Body of pancreas (tissue), 4 donors: ENCODE data around the gene ZFPL1. TPM values are rescaled to one million over a fixed set of nuclear protein-coding genes. Genes with fewer than 3 reads are reported as not detected.

Experiments used
- ATAC-seq: fragments of 150-250 bp; one replicate; pipeline ENCODE4 v1.9.1; 2016
- DNase-seq, 4 donors: peaks; one replicate each; pipeline ENCODE4 v3.0.0-alpha.2; 2019
- H3K27ac ChIP-seq, 4 donors: fragments of 200-600 bp; sonication (generic); 1 replicate in 3 of 4; 2 replicates in 1 of 4; pipeline versions ENCODE4 v1.5.1 to v1.6.1; 2016 to 2019; ENCODE audit warnings: mild to moderate bottlenecking in 1 of 4, mixed read lengths in 1 of 4, moderate library complexity in 1 of 4
- H3K27me3 ChIP-seq, 2 donors: fragments of 200-600 bp; sonication (generic); one replicate each; pipeline ENCODE4 v1.6.0; 2016; ENCODE audit warnings: mild to moderate bottlenecking in 1 of 2
- H3K36me3 ChIP-seq, 2 donors: fragments of 200-600 bp; sonication (generic); replicated peaks in 1 of 2; 2 replicates each; pipeline ENCODE4 v1.5.1; 2016; ENCODE audit warnings: low read depth in 2 of 2; ENCODE audit not compliant: insufficient read depth in 1 of 2
- H3K4me1 ChIP-seq: fragments of 200-600 bp; sonication (generic); one replicate; pipeline ENCODE4 v1.6.0; 2016
- H3K4me3 ChIP-seq, 2 donors: fragments of 200-600 bp; sonication (generic); 1 replicate in 1 of 2; 2 replicates in 1 of 2; pipeline ENCODE4 v1.5.1; 2016 to 2019
- H3K9me3 ChIP-seq, 3 donors: fragments of 200-600 bp; sonication (generic); 1 replicate in 2 of 3; 2 replicates in 1 of 3; pipeline ENCODE4 v1.5.1; 2016
- POLR2A ChIP-seq, 3 donors: fragments of 450-650 bp; IDR thresholded peaks; one replicate each; pipeline ENCODE4 v1.6.1; 2016; ENCODE audit warnings: antibody characterized with exemption in 3 of 3, mild to moderate bottlenecking in 2 of 3
- WGBS, 2 donors: methylation state at CpG; one replicate each; pipeline ENCODE4 v1.1.5; 2017; 5-methylcytosine and 5-hydroxymethylcytosine counted together
- intact Hi-C: fragments of 100-400 bp; cut with DNase I; formaldehyde crosslinking; loops from one replicate; pipeline ENCODE4 v1.15.1; 2023
- total RNA-seq, 2 donors: library from RNA; depleted of rRNA; stranded (reverse); fragments of >200 nt; gene quantifications; one replicate each; pipeline ENCODE4 v1.1.0, GENCODE V29; 2016
- TF ChIP-seq, protein P1 (sequence below), 7 experiments: fragments of 450-650 bp in 4 of 7; fragments of 200-600 bp in 3 of 7; sonication (generic) in 3 of 7; IDR thresholded peaks; one replicate each; pipeline ENCODE4 v1.5.1; 2016 to 2019; ENCODE audit warnings: antibody characterized with exemption in 7 of 7

The ZFPL1 gene
- total RNA-seq, 2 donors from 2014 or later, result 23.1 to 29.3 TPM

DNA sequence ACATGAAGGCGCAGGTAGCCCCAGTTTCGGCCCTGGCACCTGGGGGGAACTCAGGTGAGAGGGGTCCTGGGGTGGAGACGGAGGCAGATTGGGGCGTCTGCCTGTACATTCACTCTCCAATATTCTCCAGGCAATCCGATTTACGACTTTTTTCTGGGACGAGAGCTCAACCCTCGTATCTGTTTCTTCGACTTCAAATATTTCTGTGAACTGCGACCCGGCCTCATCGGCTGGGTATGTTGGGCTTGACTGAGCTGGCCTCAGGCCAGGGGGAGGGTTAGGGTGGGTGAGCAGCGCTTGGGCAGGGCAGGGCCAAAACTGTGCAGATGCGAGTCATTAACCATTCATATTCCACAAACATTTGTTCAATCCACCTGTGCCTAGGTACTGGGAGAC is 29.3 kb downstream of the ZFPL1 start:
- no peak overlapping the region for H3K4me3 ChIP-seq
- peak overlapping the region; percentile 70 to 93 (median 88) for H3K27ac ChIP-seq
- no peaks in the 10 kb centered on the region for H3K36me3 ChIP-seq
- no peaks in the 10 kb centered on the region for H3K9me3 ChIP-seq
- DNase-seq (peak; percentile 55 to 57 (median 56)), ATAC-seq (no peak)
- peaks cover 66% of the 10 kb centered on the region for H3K4me1 ChIP-seq
- 18 to 24% methylated on average over 14 of the region's 14 CpGs for WGBS, 2 donors
- H3K27me3 ChIP-seq, result no peaks in the 10 kb centered on the region
- no peak for TF ChIP-seq POLR2A (IDR thresholded peaks at IDR 0.05)
- TF ChIP-seq, protein P1, sequence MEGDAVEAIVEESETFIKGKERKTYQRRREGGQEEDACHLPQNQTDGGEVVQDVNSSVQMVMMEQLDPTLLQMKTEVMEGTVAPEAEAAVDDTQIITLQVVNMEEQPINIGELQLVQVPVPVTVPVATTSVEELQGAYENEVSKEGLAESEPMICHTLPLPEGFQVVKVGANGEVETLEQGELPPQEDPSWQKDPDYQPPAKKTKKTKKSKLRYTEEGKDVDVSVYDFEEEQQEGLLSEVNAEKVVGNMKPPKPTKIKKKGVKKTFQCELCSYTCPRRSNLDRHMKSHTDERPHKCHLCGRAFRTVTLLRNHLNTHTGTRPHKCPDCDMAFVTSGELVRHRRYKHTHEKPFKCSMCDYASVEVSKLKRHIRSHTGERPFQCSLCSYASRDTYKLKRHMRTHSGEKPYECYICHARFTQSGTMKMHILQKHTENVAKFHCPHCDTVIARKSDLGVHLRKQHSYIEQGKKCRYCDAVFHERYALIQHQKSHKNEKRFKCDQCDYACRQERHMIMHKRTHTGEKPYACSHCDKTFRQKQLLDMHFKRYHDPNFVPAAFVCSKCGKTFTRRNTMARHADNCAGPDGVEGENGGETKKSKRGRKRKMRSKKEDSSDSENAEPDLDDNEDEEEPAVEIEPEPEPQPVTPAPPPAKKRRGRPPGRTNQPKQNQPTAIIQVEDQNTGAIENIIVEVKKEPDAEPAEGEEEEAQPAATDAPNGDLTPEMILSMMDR (IDR thresholded peaks at IDR 0.05), result no peak
- intact Hi-C loops, result no loop called here

DNA sequence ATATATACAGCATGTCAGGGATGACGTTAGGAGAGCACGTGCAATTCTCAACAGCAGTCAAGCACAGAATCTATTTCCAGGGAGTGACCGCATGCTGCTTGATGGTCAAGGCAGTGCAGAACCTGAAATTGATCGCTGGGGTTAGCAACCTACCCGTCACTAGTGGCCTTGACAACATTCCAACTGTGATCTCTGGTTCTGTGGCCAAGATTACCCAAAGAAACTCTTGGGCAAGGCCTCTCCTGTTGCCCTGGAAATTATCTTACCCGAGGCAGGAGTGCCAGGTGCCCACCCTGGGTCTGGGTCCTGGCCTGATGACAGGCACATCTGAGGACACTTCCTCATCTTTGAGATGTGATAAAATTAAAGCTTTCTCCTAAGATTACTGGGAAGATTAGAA is 29.8 kb downstream of the ZFPL1 start:
- DNase-seq (peak; percentile 70 to 93 (median 79)), ATAC-seq (peak; percentile 30)
- intact Hi-C loops, result no loop called here
- Histone ChIP-seq H3K4me1 (peaks cover 66% of the 10 kb centered on the region), H3K9me3 (no peaks in the 10 kb centered on the region), H3K4me3 (no peak overlapping the region), H3K27ac (peak overlapping the region; percentile 70 to 93 (median 88)), H3K27me3 (no peaks in the 10 kb centered on the region), H3K36me3 (no peaks in the 10 kb centered on the region)
- WGBS, 2 donors, result 12 to 14% methylated on average over 6 of the region's 6 CpGs
- no peak for TF ChIP-seq POLR2A (IDR thresholded peaks at IDR 0.05)
- TF ChIP-seq, protein P1 (IDR thresholded peaks at IDR 0.05), result no peak

DNA sequence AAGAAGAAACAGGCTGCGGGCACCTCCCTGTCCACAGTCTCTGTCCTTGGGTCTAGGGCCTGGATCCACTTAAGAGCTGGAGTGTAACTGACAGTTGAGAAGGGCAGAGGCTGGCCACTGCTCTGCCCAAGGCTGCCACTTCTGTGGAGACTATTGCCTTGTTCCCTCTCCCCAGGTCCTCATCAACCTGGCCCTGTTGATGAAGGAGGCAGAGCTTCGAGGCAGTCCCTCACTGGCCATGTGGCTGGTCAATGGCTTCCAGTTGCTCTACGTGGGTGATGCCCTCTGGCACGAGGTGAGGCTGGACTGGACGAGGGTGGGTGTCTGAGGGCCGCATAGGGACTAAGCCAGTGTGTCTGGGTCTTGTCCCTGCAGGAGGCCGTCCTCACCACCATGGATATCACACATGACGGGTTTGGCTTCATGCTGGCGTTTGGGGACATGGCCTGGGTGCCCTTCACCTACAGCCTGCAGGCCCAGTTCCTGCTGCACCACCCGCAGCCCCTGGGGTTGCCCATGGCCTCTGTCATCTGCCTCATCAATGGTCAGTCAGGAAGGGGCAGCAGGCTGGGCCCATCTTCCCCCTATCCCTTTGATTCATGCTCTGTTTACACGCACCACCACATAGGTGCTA is 30.6 kb downstream of the ZFPL1 start:
- ATAC-seq (no peak), DNase-seq (peak in 1 of 4 donors; percentile 4)
- Histone ChIP-seq H3K4me3 (no peak overlapping the region), H3K27me3 (no peaks in the 10 kb centered on the region), H3K4me1 (peaks cover 66% of the 10 kb centered on the region), H3K36me3 (peaks cover 0 to 5% of the 10 kb centered on the region in 2 donors), H3K27ac (peak overlapping the region; percentile 35 to 93 (median 88)), H3K9me3 (no peaks in the 10 kb centered on the region)
- TF ChIP-seq POLR2A (IDR thresholded peaks at IDR 0.05), result no peak
- TF ChIP-seq, protein P1 (IDR thresholded peaks at IDR 0.05), result no peak
- 85 to 89% methylated on average over 9 to 11 of the region's 11 CpGs for WGBS, 2 donors
- intact Hi-C loops, result no loop called here

DNA sequence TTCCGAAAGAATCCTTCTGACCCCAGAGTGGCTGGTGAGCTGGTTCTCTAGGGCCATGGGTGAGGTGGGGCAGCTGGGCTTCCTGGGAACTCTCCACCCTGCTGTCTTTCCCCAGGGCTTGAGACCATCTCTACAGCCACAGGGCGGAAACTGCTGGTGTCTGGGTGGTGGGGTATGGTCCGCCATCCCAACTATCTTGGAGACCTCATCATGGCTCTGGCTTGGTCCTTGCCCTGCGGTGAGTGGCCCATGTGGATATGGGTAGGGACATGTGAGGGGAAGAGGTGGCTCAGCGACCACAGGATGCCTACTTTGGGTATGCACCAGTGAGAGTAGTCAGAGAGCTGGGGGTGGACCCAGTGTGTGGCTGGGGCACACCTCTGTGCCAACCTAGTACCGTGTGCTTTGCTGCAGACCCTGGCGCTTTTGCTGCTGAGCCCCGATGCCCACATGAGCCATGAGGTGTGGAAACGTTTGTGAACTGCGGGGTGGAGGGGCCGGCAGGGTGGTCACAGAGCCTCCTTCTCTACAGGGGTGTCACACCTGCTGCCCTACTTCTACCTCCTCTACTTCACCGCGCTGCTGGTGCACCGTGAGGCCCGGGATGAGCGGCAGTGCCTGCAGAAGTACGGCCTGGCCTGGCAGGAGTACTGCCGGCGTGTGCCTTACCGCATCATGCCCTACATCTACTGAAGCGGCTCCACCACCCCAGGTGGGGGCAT is 31.5 kb downstream of the ZFPL1 start:
- intact Hi-C loops, result no loop called here
- H3K27me3 ChIP-seq, result no peaks in the 10 kb centered on the region
- H3K9me3 ChIP-seq, result no peaks in the 10 kb centered on the region
- H3K27ac ChIP-seq, result peak overlapping the region in 2 of 4 donors; percentile 92 to 94
- TF ChIP-seq POLR2A (IDR thresholded peaks at IDR 0.05), result no peak
- TF ChIP-seq, protein P1 (IDR thresholded peaks at IDR 0.05), result no peak
- H3K4me1 ChIP-seq, result peaks cover 66% of the 10 kb centered on the region
- H3K36me3 ChIP-seq, result peaks cover 0 to 7% of the 10 kb centered on the region in 2 donors
- WGBS, 2 donors, result 90 to 98% methylated on average over 5 to 21 of the region's 21 CpGs
- ATAC-seq, result no peak
- no peak overlapping the region for H3K4me3 ChIP-seq
- peak in 1 of 4 donors; percentile 7 for DNase-seq
